Stimulated activated CD8-positive, alpha-beta memory T cell treated with anti-CD3 and anti-CD28 coated beads, Interleukin-4, amount 100 ng/mL, for 1 hour (primary cell): ENCODE data around the gene KLHL25.

Experiments
- DNase-seq, 2 donors: peaks; one replicate each; pipeline ENCODE4 v3.0.0-alpha.2; 2020; ENCODE audit warnings: low read depth in 2 of 2, low spot score in 1 of 2

The KLHL25 gene

DNA sequence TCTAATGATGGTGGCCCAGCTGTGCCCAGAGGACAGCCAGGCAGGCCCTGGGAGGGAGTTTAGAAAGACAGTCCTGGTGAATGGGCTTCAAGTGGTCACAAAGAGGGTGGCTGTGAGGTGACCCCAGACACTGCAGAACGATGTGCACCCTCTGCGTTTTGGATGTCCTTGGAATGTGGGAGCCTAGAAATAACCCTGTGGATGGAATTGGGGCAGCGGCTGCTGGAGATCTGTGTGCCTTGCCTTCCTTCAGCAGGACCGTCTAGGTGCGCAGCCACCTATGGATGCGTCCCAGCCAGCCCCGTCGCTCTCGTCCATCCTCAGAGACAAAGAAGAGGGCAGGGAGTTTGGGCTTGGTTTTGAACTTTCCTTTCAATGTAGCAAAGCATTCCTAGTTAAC lies 46.5 kb downstream of the KLHL25 start:
- DNase-seq, result no peak

DNA sequence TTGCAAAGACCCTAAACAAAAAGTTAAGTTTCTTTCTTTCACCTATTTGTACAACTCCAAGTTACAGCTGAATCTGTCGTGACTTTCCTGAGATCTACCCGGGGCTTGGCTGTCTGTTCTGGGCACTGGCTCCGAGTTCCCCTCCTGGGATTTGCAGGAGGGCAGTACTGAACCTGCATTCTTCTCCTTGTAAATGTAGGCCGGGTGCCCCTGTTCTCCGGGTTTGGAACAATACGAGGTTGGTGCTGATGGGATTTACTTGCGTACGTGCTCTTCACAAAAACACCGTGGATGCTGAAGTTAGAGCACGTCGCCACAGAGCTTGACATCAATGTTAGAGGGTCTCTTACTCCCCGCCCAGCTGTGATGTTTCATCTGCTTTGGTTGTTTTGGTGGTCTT lies 48.1 kb downstream of the KLHL25 start:
- DNase-seq, result no peak

DNA sequence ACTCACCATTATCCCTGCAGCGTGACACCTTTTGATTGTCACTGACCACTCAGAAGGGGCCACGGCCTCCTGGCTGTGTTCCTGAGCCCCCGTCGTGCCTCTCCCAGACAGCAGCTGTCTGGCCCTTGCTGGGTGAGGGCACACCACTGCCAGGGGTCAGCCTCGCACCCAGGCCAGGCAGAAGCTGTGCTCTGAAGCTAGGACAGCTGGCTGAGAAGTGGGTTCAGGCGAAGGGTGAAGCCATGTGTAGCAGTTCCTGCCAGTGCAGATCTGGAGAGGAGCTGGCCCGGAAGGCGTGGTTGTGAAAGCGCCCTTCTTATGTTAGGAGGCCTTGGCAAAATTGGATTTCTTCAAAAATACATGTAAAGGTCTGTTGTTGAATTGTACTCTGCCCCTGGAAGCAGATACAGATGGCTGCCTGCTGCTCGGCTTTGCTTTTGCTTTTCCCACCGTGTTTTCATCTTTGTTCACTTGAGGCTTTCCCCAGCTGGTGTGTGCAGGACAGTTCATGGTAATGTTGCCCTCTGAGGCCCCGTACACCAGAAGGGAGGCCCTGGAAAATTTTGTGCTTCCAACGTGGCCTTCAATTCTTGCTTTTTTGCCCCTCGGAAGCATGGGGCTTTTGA lies 49.1 kb downstream of the KLHL25 start:
- no peak for DNase-seq

DNA sequence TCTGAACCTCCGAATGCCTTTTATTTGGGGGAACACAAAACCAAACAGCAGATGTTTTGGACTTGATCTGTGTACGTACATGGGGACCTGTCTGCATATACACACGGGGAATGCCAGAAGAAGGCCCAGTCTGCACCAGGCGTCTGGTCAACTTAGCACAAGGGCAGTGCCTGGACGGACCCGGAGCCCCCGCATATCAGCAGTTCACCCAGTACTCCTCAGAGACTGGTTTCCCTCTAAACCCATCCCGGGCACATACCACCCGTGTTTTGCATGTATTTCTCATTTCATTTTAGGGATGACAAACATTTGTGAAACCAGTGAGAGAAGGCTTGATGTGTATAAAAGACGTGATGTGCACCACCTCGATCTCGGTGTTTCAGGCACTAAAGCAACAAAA lies 49.7 kb downstream of the KLHL25 start:
- DNase-seq, result no peak

DNA sequence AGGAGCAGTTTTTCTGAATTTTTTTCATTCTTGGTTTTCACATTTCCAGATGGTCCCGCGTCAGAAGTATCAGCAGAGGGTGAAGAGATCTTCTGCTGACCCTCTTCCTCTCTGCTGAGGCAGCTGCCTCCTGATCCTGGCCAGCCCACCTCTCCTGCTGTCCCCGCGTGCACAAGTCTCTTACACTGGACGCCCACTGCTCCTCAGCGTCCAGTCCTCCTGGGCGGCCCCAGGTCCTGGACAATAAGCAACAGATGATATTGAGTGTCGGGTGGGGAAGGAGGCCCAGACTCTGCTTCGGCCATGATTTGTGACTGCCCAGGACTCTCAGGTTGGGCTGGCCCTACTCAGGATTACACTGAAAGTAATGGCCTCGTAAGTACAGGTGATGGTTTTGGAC lies 50.1 kb downstream of the KLHL25 start:
- DNase-seq, result no peak

DNA sequence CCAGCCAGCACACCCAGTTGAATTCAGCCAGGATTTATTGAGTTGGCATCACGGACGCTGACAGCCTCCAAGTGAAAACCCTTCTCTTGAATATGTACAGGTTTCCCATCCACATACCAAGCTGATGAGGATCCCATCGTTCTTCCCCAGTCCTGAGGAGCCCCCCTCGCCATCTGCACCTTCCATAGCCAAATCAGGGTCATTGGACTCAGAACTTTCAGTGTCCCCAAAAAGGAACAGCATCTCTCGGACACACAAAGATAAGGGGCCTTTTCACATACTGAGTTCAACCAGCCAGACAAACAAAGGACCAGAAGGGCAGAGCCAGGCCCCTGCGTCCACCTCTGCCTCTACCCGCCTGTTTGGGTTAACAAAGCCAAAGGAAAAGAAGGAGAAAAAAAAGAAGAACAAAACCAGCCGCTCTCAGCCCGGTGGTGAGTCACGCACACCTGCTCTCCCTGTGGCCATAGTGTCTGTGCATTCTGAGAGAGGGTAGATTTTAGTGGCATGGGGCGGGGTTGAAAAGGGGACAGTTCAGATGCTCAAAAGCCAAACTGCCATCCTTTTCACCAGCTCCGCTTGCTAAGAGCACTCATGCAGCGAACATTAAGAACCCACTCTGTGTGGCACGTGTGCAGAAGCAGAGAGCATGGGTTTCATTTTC lies 51.2 kb downstream of the KLHL25 start:
- DNase-seq, result no peak

DNA sequence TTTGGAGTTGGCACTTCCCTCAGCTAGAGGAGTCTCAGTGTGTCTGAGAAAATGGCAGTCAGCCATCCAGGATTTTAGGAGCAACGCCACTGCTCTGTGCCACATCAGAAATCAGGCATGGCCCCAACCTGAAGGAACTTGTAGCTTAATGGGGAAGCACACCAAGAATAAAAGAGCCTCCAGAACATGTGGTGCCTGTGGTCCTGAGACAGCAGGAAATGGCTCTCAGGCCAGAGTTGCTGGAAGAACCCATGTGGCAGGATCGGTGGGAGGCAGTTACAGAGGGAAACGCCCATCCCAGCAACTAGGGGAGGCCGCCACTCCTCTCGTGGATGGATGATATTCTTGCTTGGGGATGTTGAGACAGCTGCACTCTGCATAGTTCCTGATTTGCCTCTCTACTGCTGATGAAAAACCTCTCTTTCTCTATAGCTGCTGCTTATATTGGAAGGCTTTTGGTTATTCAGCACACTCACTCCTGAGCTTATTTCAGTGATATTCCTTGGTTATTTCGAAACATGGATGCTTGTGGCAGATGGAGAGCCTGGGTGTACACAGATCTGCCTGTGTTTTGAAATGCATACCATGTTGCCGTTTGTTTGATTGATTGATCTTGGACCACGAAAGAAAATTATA lies 52.4 kb downstream of the KLHL25 start:
- DNase-seq, result no peak

DNA sequence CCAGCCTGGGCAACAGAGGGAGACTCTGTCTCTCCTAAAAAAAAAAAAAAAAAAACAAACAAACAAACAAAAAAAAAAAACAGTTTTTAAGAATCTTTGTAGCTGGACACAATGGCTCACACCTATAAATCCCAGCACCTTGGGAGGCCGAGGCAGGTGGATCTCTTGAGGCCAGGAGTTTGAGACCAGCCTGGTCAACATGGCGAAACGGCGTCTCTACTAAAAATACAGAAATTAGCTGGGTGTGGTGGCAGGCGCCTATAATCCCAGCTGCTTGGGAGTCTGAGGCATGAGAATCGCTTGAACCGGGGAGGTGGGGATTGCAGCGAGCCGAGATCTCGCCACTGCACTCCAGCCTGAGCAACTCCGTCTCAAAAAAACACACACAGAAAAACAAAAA lies 53.1 kb downstream of the KLHL25 start:
- DNase-seq, result no peak

DNA sequence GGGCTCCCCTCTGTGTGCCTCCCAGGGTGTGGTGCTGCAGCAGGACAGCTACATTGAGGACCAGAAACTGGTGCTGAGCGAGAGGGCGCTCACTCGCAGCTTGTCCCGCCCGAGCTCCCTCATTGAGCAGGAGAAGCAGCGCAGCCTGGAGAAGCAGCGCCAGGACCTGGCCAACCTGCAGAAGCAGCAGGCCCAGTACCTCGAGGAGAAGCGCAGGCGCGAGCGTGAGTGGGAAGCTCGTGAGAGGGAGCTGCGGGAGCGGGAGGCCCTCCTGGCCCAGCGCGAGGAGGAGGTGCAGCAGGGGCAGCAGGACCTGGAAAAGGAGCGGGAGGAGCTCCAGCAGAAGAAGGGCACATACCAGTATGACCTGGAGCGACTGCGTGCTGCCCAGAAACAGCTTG lies 53.7 kb downstream of the KLHL25 start:
- no peak for DNase-seq

DNA sequence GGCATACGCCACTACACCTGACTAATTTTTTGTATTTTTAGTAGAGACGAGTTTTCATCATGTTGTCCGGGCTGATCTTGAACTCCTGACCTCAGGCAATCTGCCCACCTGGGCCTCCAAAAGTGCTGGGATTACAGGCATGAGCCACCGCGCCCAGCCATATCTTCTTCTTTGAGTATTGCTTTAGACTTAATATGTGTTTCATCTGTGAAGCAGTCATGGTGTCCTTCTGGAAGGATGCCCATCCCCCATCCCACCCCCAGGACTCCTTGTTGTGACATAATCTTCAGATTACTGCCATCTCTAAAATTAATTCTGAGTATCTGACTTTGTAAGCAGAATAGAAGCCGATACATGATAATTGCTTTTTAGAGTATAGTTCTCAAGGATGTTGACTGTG lies 57.7 kb downstream of the KLHL25 start:
- no peak for DNase-seq

DNA sequence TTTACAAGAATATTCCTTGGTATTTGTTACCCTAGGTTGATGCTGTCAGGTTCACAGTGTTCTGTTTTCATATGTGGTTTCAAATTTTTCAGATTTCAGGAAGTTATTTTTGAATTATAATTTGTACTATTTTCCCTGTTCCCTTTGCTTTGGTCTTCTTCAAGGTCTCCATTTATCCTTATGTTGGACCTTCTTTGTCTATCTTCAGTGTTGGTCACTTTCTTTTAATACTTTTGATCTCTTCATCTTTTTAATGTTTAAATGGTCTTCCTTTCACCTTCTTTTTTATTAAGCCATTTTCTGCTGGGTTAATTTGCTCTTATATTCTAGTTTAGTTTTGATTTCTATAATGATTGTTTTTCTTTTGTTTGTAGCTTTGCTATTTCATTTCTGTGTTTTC lies 61.3 kb downstream of the KLHL25 start:
- no peak for DNase-seq

DNA sequence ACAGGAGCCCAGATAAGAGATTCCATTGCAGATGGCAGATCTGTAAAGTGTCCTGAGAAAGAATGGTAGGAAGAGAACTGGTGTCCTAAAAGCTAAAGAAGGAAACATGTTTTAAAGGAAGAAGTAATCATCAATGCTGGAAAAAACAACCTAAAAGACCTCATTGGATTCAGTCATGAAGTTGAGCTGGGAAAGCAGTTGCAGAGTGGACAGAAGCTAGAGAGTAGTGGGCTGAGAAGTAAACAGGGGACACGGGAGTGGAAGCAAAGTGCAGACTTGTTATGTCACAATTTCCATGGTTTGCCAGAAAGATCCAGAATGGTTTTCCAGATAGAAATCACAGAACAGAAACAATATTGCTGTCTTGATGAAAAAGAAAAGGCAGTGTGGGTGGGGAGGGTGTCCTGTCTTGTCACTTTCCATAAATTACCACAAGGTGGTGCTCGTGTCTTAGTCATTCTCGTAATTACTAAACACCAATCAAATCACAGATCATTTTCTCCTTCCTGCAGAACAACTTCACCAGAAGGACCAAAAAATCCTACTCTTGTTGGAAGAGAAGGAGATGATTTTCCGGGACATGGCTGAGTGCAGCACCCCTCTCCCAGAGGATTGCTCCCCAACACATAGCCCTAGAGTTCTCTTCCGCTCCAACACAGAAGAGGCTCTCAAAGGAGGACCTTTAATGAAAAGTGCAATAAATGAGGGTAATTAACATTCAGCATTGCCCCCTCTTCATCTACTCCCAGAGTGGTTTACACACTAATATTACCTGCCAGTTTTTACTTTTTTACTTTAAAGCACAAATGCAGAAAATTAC lies 64.5 kb downstream of the KLHL25 start:
- no peak for DNase-seq

DNA sequence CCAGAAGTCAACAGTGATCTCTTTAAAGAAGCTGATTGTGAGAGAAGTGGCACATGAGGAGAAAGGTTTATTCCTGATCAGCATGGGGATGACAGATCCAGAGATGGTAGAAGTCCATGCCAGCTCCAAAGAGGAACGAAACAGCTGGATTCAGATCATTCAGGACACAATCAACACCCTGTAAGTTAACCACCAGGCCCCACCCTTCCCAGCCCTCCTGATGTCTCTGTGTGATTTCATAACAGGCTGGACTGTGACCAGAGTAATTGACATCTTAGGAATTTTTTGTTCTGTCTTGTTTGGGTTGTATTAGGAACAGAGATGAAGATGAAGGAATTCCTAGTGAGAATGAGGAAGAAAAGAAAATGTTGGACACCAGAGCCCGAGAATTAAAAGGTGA lies 67.7 kb downstream of the KLHL25 start:
- DNase-seq, result no peak

DNA sequence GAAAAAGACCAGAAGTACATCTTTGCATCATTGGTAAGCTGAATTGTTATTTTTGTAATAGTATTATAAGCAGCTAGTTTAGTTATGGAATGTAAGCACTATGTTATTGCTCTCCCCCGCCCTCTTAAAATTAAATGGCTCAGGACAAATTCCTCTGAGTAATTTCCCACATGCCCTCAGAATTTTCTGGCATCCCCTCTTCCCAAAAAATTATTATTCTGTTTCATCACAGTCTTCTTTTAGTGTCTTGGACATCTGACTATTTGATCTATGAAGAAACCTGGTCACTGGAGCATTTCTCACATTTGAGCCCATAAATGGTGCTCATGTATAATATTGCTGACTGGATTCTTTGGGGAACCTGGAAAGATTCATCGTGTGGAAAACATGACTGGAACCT lies 68.3 kb downstream of the KLHL25 start:
- no peak for DNase-seq

DNA sequence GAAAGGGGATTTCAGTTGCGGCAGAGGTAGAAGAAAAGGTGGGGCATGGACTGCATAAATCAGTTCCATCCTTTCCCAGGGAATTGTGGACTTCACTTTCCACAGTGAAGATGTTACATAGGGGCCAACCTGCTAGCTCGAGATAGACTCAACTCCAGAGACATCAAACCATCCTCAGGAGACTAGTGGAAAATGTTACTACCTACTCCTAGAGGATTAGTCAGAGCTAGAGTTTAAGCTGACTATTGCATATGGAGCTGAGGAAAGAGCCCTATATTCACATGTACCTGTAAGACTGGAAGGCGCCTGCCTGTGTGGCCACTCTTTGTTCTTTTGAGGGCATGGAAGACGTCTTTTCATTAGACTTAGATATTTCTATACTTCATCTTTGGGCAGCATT lies 69.2 kb downstream of the KLHL25 start:
- DNase-seq, result no peak

DNA sequence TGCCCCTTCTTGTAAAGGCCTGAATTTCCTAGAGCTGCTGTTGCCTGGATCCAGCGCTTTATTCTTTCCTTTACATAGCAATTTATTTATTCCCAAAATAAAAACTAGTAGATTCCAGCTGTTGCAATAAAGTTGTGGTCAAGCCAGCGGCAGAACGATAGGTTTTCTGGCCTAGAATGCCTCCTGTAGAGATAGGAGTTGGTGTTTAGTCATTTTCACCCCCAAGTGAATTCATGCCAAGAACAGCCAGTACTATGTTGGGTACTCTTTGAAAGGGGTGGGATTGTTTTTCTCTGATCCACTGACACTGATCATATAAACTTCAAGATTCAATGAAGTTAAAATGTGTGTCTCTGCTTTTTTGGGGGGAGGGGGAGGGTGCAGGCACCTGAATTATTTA lies 69.7 kb downstream of the KLHL25 start:
- no peak for DNase-seq

DNA sequence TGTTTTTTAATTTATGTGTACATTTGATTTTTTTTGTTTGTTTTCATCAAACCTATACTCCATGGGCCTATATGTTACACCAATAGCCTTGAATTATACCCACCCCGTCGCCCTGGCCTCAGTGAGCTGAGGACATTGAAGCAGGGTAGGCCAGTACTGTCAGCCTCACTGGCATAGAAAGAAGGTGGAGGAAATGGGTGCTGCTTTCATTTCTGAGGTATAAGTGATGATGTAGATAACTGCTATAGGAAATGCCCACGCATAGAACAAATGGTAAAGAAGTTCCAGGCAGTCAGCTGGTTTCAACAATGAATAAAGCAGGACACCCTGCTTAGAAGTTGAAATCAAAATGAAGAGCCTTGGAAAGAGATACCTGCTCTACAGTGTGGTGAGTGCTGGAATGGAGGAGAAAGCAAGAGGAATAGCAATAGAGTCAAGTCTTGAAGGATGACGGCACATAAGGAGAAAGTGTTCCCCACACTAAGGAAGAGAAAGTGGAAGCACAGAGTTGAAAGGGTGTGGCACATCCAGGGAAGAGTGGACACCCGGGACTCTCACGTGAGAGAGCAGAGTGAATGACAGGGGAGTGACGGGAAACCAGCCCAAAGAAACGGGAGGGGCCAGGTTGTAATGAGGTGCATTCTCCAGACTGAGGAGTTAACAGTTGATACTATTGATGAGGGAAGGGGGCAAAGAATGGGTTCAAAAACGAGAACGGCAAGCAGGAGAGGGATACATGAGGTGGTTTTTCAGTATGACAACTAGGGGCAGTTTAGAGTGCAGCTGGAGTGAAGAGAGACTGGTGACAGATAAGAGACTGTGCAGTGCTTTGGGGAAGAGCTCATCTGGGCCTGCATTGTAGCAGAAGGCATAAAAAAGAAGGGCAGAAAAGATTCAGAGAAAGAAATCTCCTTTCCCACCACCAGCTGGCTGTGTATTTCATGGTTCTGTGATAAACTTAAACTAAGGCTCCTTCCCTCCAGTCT lies 70.5 kb downstream of the KLHL25 start:
- DNase-seq, result no peak

DNA sequence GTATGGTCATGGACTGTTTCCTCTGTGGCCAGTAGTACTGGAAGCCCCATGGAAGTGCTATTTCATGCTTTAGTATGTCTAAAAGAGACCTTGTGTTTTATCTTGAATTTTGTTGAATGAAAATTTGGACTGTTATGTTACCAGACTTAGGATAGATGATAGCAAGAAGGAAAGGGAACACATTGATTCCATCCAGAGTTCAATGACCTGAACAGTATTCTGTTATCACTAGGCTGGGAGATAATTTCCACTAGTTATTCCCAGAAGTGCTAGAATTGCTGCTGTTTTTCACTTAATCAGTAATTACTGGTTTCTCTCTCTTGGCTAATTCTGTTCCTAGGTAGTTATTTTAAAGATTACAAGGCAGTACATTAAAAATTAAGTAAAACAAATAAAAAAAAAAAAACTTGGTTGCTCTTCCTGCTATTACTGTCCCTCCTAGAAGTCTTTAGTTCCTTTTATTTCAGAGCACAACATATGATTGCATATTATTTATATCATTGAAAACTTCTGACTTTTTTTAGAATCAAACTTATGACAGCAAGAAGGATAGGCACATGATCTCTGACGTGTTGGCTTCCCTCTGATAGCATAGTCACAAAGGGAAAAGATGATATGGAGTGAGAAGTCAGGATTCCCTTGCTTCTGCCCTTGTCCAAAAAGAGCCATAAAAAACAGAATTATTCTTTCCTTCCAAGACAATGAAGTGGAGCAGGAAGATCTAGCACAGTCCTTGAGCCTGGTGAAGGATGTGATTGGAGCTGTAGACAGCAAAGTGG lies 72.2 kb downstream of the KLHL25 start:
- DNase-seq, result no peak

DNA sequence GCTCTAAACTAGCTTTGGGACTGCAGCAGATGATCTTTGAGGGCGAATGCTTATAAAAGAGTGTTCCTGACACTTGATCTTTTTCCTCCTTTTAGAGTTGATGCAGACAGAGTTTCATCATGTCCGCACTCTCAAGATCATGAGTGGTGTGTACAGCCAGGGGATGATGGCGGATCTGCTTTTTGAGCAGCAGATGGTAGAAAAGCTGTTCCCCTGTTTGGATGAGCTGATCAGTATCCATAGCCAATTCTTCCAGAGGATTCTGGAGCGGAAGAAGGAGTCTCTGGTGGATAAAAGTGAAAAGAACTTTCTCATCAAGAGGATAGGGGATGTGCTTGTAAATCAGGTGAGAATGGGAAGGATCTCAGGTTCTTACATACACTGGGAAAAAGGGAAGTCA lies 75.7 kb downstream of the KLHL25 start:
- no peak for DNase-seq
